Activated T-helper 17 cell treated with anti-CD3 and anti-CD28 coated beads, Interleukin-2, amount 50 U/mL, for 72 hours (primary cell): ENCODE results near the gene WDR31. TPM values are rescaled to one million over a fixed set of nuclear protein-coding genes. Genes with fewer than 3 reads are reported as not detected.

Experiments used
- ATAC-seq: fragments of 150-1000 bp; cut with Tn5 transposase; replicated peaks from 2 replicates; pipeline ENCODE4 v1.10.0; 2021; ENCODE audit warnings: mild to moderate bottlenecking, moderate library complexity
- H3K27ac Mint-ChIP-seq: one replicate; pipeline ENCODE4 v1.8.0; 2022; ENCODE audit warnings: mixed read lengths
- H3K27me3 Mint-ChIP-seq: one replicate; pipeline ENCODE4 v1.8.0; 2022; ENCODE audit warnings: mixed read lengths
- H3K36me3 Mint-ChIP-seq: one replicate; pipeline ENCODE4 v1.8.0; 2022; ENCODE audit warnings: low read depth, mild to moderate bottlenecking, mixed read lengths
- H3K4me1 Mint-ChIP-seq: one replicate; pipeline ENCODE4 v1.8.0; 2022; ENCODE audit warnings: mixed read lengths
- H3K4me3 Mint-ChIP-seq: one replicate; pipeline ENCODE4 v1.8.0; 2022; ENCODE audit warnings: mild to moderate bottlenecking, mixed read lengths
- H3K9me3 Mint-ChIP-seq: one replicate; pipeline ENCODE4 v1.8.0; 2022; ENCODE audit warnings: mixed read lengths
- total RNA-seq, 2 donors: library from RNA; stranded (reverse); gene quantifications; one replicate each; pipeline ENCODE4 v1.2.3, GENCODE V29; 2022

Gene WDR31
- total RNA-seq, 2 donors from 2014 or later, result 1.6 to 2.2 TPM

- no peak for ATAC-seq
- no peaks in the 10 kb centered on the region for H3K36me3 Mint-ChIP-seq
- no peaks in the 10 kb centered on the region for H3K27me3 Mint-ChIP-seq
- no peaks in the 10 kb centered on the region for H3K4me1 Mint-ChIP-seq
- no peak overlapping the region for H3K27ac Mint-ChIP-seq
- H3K9me3 Mint-ChIP-seq, result no peaks in the 10 kb centered on the region
- no peak overlapping the region for H3K4me3 Mint-ChIP-seq
These were observed 8.3 kb downstream of the WDR31 start for GRCh38 chr9:113331780-113332179.

GRCh38 chr9:113328045-113328782, 11.9 kb downstream of the WDR31 start:
- no peaks in the 10 kb centered on the region for H3K4me1 Mint-ChIP-seq
- no peaks in the 10 kb centered on the region for H3K36me3 Mint-ChIP-seq
- ATAC-seq, result no peak
- H3K9me3 Mint-ChIP-seq, result no peaks in the 10 kb centered on the region
- no peak overlapping the region for H3K4me3 Mint-ChIP-seq
- no peaks in the 10 kb centered on the region for H3K27me3 Mint-ChIP-seq
- no peak overlapping the region for H3K27ac Mint-ChIP-seq

GRCh38 chr9:113326230-113326629, 13.8 kb downstream of the WDR31 start:
- Mint-ChIP-seq H3K4me3 (no peak overlapping the region), H3K36me3 (no peaks in the 10 kb centered on the region), H3K27me3 (no peaks in the 10 kb centered on the region), H3K27ac (no peak overlapping the region), H3K4me1 (no peaks in the 10 kb centered on the region), H3K9me3 (no peaks in the 10 kb centered on the region)
- ATAC-seq, result no peak

GRCh38 chr9:113322671-113323070, 17.4 kb downstream of the WDR31 start:
- no peak for ATAC-seq
- H3K4me1 Mint-ChIP-seq, result no peaks in the 10 kb centered on the region
- no peaks in the 10 kb centered on the region for H3K36me3 Mint-ChIP-seq
- H3K9me3 Mint-ChIP-seq, result no peaks in the 10 kb centered on the region
- H3K27ac Mint-ChIP-seq, result no peak overlapping the region
- no peak overlapping the region for H3K4me3 Mint-ChIP-seq
- no peaks in the 10 kb centered on the region for H3K27me3 Mint-ChIP-seq

GRCh38 chr9:113320051-113320450, 20.0 kb downstream of the WDR31 start:
- Mint-ChIP-seq H3K9me3 (no peaks in the 10 kb centered on the region), H3K27ac (no peak overlapping the region), H3K36me3 (no peaks in the 10 kb centered on the region), H3K4me3 (no peak overlapping the region), H3K27me3 (peaks cover 3% of the 10 kb centered on the region), H3K4me1 (no peaks in the 10 kb centered on the region)
- no peak for ATAC-seq

GRCh38 chr9:113319054-113319453, 21.0 kb downstream of the WDR31 start:
- Mint-ChIP-seq H3K4me1 (no peaks in the 10 kb centered on the region), H3K4me3 (no peak overlapping the region), H3K36me3 (no peaks in the 10 kb centered on the region), H3K27ac (no peak overlapping the region), H3K27me3 (peaks cover 3% of the 10 kb centered on the region), H3K9me3 (no peaks in the 10 kb centered on the region)
- ATAC-seq, result no peak

- ATAC-seq, result no peak
These were observed 22.3 kb downstream of the WDR31 start for GRCh38 chr9:113317777-113318176.

GRCh38 chr9:113316030-113316429, 24.0 kb downstream of the WDR31 start:
- H3K9me3 Mint-ChIP-seq, result no peaks in the 10 kb centered on the region
- H3K27me3 Mint-ChIP-seq, result peaks cover 3% of the 10 kb centered on the region
- H3K4me3 Mint-ChIP-seq, result no peak overlapping the region
- no peak for ATAC-seq
- H3K27ac Mint-ChIP-seq, result no peak overlapping the region
- no peaks in the 10 kb centered on the region for H3K4me1 Mint-ChIP-seq
- no peaks in the 10 kb centered on the region for H3K36me3 Mint-ChIP-seq

More at GRCh38 chr9:113317777-113318176, 22.3 kb downstream of the WDR31 start:
- no peaks in the 10 kb centered on the region for H3K4me1 Mint-ChIP-seq
- H3K27me3 Mint-ChIP-seq, result peaks cover 3% of the 10 kb centered on the region
- no peaks in the 10 kb centered on the region for H3K36me3 Mint-ChIP-seq
- H3K27ac Mint-ChIP-seq, result no peak overlapping the region
- H3K4me3 Mint-ChIP-seq, result no peak overlapping the region
- no peaks in the 10 kb centered on the region for H3K9me3 Mint-ChIP-seq

- Mint-ChIP-seq H3K4me1 (no peaks in the 10 kb centered on the region), H3K27me3 (peaks cover 3% of the 10 kb centered on the region), H3K4me3 (no peak overlapping the region), H3K9me3 (no peaks in the 10 kb centered on the region), H3K36me3 (no peaks in the 10 kb centered on the region), H3K27ac (no peak overlapping the region)
- ATAC-seq, result no peak
These were observed 24.8 kb downstream of the WDR31 start for GRCh38 chr9:113315231-113315630.

GRCh38 chr9:113313261-113313660, 26.8 kb downstream of the WDR31 start:
- Mint-ChIP-seq H3K9me3 (no peaks in the 10 kb centered on the region), H3K27me3 (peaks cover 3% of the 10 kb centered on the region), H3K36me3 (no peaks in the 10 kb centered on the region), H3K4me1 (no peaks in the 10 kb centered on the region), H3K27ac (no peak overlapping the region), H3K4me3 (no peak overlapping the region)
- no peak for ATAC-seq

- Mint-ChIP-seq H3K4me1 (no peaks in the 10 kb centered on the region), H3K27me3 (peaks cover 3% of the 10 kb centered on the region), H3K9me3 (no peaks in the 10 kb centered on the region), H3K27ac (no peak overlapping the region), H3K4me3 (no peak overlapping the region), H3K36me3 (no peaks in the 10 kb centered on the region)
- no peak for ATAC-seq
These were observed 28.1 kb downstream of the WDR31 start for GRCh38 chr9:113311961-113312360.

GRCh38 chr9:113310538-113310937, 29.5 kb downstream of the WDR31 start:
- no peak for ATAC-seq
- H3K4me1 Mint-ChIP-seq, result no peaks in the 10 kb centered on the region
- peaks cover under 1% of the 10 kb centered on the region for H3K27me3 Mint-ChIP-seq
- H3K9me3 Mint-ChIP-seq, result no peaks in the 10 kb centered on the region
- H3K27ac Mint-ChIP-seq, result no peak overlapping the region
- H3K4me3 Mint-ChIP-seq, result no peak overlapping the region
- no peaks in the 10 kb centered on the region for H3K36me3 Mint-ChIP-seq

GRCh38 chr9:113309204-113309813, 30.8 kb downstream of the WDR31 start:
- H3K27ac Mint-ChIP-seq, result no peak overlapping the region
- H3K4me1 Mint-ChIP-seq, result no peaks in the 10 kb centered on the region
- no peaks in the 10 kb centered on the region for H3K36me3 Mint-ChIP-seq
- peak; percentile 54 for ATAC-seq
- peaks cover 3% of the 10 kb centered on the region for H3K27me3 Mint-ChIP-seq
- H3K9me3 Mint-ChIP-seq, result no peaks in the 10 kb centered on the region
- H3K4me3 Mint-ChIP-seq, result no peak overlapping the region

GRCh38 chr9:113307396-113307975, 32.6 kb downstream of the WDR31 start:
- no peaks in the 10 kb centered on the region for H3K4me1 Mint-ChIP-seq
- H3K27me3 Mint-ChIP-seq, result peaks cover 3% of the 10 kb centered on the region
- H3K27ac Mint-ChIP-seq, result no peak overlapping the region
- no peaks in the 10 kb centered on the region for H3K9me3 Mint-ChIP-seq
- no peak for ATAC-seq
- H3K36me3 Mint-ChIP-seq, result no peaks in the 10 kb centered on the region
- H3K4me3 Mint-ChIP-seq, result no peak overlapping the region

- Mint-ChIP-seq H3K9me3 (no peaks in the 10 kb centered on the region), H3K27ac (no peak overlapping the region), H3K4me1 (no peaks in the 10 kb centered on the region), H3K4me3 (no peak overlapping the region), H3K27me3 (peaks cover 8% of the 10 kb centered on the region), H3K36me3 (no peaks in the 10 kb centered on the region)
- ATAC-seq, result no peak
These were observed 33.5 kb downstream of the WDR31 start for GRCh38 chr9:113306566-113306965.
